Endothelial cell of umbilical vein (primary cell): ENCODE measurements around the gene LGALS8. TPM values are rescaled to one million over a fixed set of nuclear protein-coding genes. Genes with fewer than 3 reads are reported as not detected.

Source experiments
- BruUV-seq: library from RNA; stranded (reverse); fragments of 400-500 nt; replicated peaks from 2 replicates; lab custom pipeline; 2021; lab: Mats Ljungman, UMichigan
- CTCF ChIA-PET: fragments of 300-600, 350-600 bp; sonication (Branson Sonifier 250); formaldehyde crosslinking; loops from one replicate; lab custom pipeline; 2021; ENCODE audit warnings: antibody characterized with exemption, inconsistent platforms; lab: Charles Lee
- POLR2A ChIA-PET: fragments of 300-600, 350-600 bp; sonication (Branson Sonifier 250); formaldehyde crosslinking; loops from one replicate; lab custom pipeline; 2021; ENCODE audit warnings: antibody characterized with exemption, inconsistent platforms; lab: Charles Lee
- DNase-seq: peaks from one replicate; pipeline ENCODE4 v3.0.0-alpha.2; 2011; ENCODE audit warnings: low read depth, low spot score
- FAIRE-seq: peaks from 2 replicates; lab custom pipeline; 2011; peaks lifted over from hg19 to GRCh38; lab: Jason Lieb, UNC
- H2AFZ ChIP-seq: 2 replicates; pipeline ENCODE4 v1.6.0; 2012; ENCODE audit warnings: low read depth, low read length, control low read depth, inconsistent platforms
- H3K27ac ChIP-seq: 2 replicates; pipeline ENCODE4 v1.5.1; 2011; ENCODE audit warnings: low read depth, mild to moderate bottlenecking, control low read depth, low read length, moderate library complexity; ENCODE audit not compliant: insufficient read depth
- H3K27me3 ChIP-seq, 2 experiments: 2 replicates each; pipeline versions ENCODE4 v1.6.0 to v1.6.1; 2011; ENCODE audit warnings: low read length in 2 of 2, mixed read lengths in 1 of 2; ENCODE audit not compliant: control insufficient read depth in 2 of 2, insufficient read depth in 2 of 2
- H3K36me3 ChIP-seq, 2 experiments: 2 replicates in 1 of 2; 3 replicates in 1 of 2; pipeline ENCODE4 v1.5.1; 2011; ENCODE audit warnings: low read length in 2 of 2, mild to moderate bottlenecking in 1 of 2, moderate library complexity in 1 of 2; ENCODE audit not compliant: control insufficient read depth in 2 of 2, insufficient read depth in 2 of 2; ENCODE audit errors: extremely low read depth in 1 of 2
- H3K4me1 ChIP-seq: 3 replicates; pipeline ENCODE4 v1.5.1; 2011; ENCODE audit warnings: mild to moderate bottlenecking, low read length; ENCODE audit not compliant: control insufficient read depth, insufficient read depth; ENCODE audit errors: extremely low read depth
- H3K4me2 ChIP-seq: 2 replicates; pipeline ENCODE4 v1.6.1; 2011; ENCODE audit warnings: low read length, control low read depth, mixed read lengths; ENCODE audit not compliant: insufficient read depth
- H3K4me3 ChIP-seq, 3 experiments: fragments of 200-600 bp in 1 of 3; sonication (generic), shearing (Covaris generic) in 1 of 3; replicated peaks in 1 of 3; 2 replicates each; pipeline ENCODE4 v1.5.1; 2011 to 2016; ENCODE audit warnings: control low read depth in 3 of 3, low read length in 3 of 3, mild to moderate bottlenecking in 2 of 3, inconsistent platforms in 1 of 3, low read depth in 1 of 3, moderate library complexity in 1 of 3; ENCODE audit not compliant: insufficient read depth in 1 of 3
- H3K79me2 ChIP-seq: 2 replicates; pipeline ENCODE4 v1.6.0; 2012; ENCODE audit warnings: low read length, inconsistent platforms; ENCODE audit not compliant: control insufficient read depth, insufficient read depth
- H3K9ac ChIP-seq: replicated peaks from 2 replicates; pipeline ENCODE3; 2011; ENCODE audit warnings: low read length, control low read depth; ENCODE audit not compliant: insufficient read depth; ENCODE audit errors: extremely low read depth
- H3K9me1 ChIP-seq: replicated peaks from 3 replicates; pipeline ENCODE4 v1.6.0; 2011; ENCODE audit warnings: mild to moderate bottlenecking, low read length; ENCODE audit not compliant: control insufficient read depth, insufficient read depth; ENCODE audit errors: extremely low read depth
- H3K9me3 ChIP-seq: replicated peaks from 2 replicates; pipeline ENCODE4 v1.5.1; 2012; ENCODE audit warnings: low read length, inconsistent platforms; ENCODE audit not compliant: control insufficient read depth, insufficient read depth
- H4K20me1 ChIP-seq: replicated peaks from 2 replicates; pipeline ENCODE3; 2011; ENCODE audit warnings: mild to moderate bottlenecking, low read length; ENCODE audit not compliant: control insufficient read depth, insufficient read depth; ENCODE audit errors: extremely low read depth
- FOS ChIP-seq: IDR thresholded peaks from 2 replicates; pipeline ENCODE4 v1.6.1; 2011; ENCODE audit warnings: mild to moderate bottlenecking, low read length, moderate library complexity, borderline replicate concordance; ENCODE audit not compliant: insufficient read depth
- POLR2A ChIP-seq: IDR thresholded peaks from 2 replicates; pipeline ENCODE4 v1.6.1; 2012; ENCODE audit warnings: low read depth, mild to moderate bottlenecking, control low read depth, low read length
- dilution Hi-C: fragments of 300-500 bp; cut with MboI; formaldehyde crosslinking; loops from one replicate; pipeline ENCODE4 v1.15.0; 2019; ENCODE audit warnings: low sequenced_read_pairs; ENCODE audit not compliant: extremely low pct_ligation_motif_present
- intact Hi-C: fragments of 100-400 bp; cut with micrococcal nuclease; formaldehyde crosslinking; loops from one replicate; pipeline ENCODE4 v1.10.0; 2022
- polyA plus RNA-seq, 4 experiments: library from polyadenylated mRNA; depleted of rRNA in 3 of 4; stranded (reverse) in 3 of 4; unstranded in 1 of 4; fragments of >200 nt; gene quantifications; 2 replicates each; pipeline versions ENCODE4 v1.2.1 to v1.2.3, GENCODE V29; 2011 to 2012; ENCODE audit warnings: missing spikeins in 1 of 4
- total RNA-seq: library from RNA; stranded (reverse); gene quantifications from 2 replicates; pipeline ENCODE4 v1.2.3, GENCODE V29; 2021
- TF ChIP-seq, protein P1 (sequence below), 2 donors: IDR thresholded peaks; 1 replicate in 1 of 2; 2 replicates in 1 of 2; pipeline ENCODE4 v1.5.1; 2011; ENCODE audit warnings: low read length in 2 of 2, mild to moderate bottlenecking in 2 of 2, moderate library complexity in 2 of 2, control low read depth in 1 of 2, inconsistent platforms in 1 of 2, low read depth in 1 of 2; ENCODE audit not compliant: insufficient read depth in 1 of 2; ENCODE audit errors: extremely low read depth in 1 of 2

The LGALS8 gene
- total and polyA plus RNA-seq, 2 donors (not counting 3 experiments of a cell fraction or from before 2014, with no cell fraction given): 45.6 to 49.9 TPM

DNA sequence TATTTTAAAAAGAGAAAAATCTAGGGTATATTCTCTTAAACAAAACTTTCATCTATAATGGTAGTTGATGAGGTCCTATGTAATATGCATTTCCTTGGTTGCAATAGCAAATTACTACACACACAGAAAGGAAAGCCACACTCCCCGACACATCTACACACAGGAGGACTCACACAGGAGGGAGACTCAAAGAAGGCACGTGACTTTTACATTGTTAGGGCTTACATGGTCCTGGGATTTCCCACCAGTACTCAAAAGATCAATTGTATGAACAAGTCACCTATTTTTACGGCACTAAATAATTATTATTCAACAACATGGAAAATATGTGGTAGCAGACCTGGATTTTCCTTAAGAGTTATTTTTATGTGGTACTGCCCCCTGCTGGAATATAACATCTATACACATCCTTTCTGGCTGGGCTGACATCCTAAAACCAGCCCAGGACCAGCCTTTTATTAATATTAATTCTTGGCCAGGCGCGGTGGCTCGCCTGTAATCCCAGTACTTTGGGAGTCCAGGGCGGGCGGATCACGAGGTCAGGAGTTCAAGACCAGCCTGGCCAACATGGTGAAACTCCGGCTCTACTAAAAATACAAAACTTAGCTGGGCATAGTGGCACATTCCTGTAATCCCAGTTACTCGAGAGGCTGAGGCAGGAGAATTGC is 33.9 kb upstream of the LGALS8 start:
- Histone ChIP-seq H2AFZ (no peak overlapping the region), H3K4me3 (no peak overlapping the region), H3K4me1 (no peaks in the 10 kb centered on the region), H3K4me2 (no peak overlapping the region), H3K9me3 (no peaks in the 10 kb centered on the region), H3K27me3 (no peaks in the 10 kb centered on the region), H3K9ac (no peak overlapping the region), H4K20me1 (no peaks in the 10 kb centered on the region), H3K9me1 (no peaks in the 10 kb centered on the region), H3K36me3 (no peaks in the 10 kb centered on the region), H3K27ac (no peak overlapping the region), H3K79me2 (no peaks in the 10 kb centered on the region)
- DNase-seq (peak; percentile 37), FAIRE-seq (peak; percentile 63)
- BruUV-seq: no TSS peak
- POLR2A ChIA-PET: no interaction called here
- CTCF ChIA-PET: interaction anchor here (1.1 to 2.5 kb wide), 6 partner anchors 13 to 386 kb away, joined by 3 to 9 read pairs (median 6); no protein-coding TSS in a partner anchor
- intact Hi-C loops: loop anchor here (1.0 to 2.0 kb wide), 5 partner anchors 13 to 387 kb away; partner anchors contain the start of gene LGALS8
- no peak for TF ChIP-seq POLR2A
- TF ChIP-seq, protein P1, sequence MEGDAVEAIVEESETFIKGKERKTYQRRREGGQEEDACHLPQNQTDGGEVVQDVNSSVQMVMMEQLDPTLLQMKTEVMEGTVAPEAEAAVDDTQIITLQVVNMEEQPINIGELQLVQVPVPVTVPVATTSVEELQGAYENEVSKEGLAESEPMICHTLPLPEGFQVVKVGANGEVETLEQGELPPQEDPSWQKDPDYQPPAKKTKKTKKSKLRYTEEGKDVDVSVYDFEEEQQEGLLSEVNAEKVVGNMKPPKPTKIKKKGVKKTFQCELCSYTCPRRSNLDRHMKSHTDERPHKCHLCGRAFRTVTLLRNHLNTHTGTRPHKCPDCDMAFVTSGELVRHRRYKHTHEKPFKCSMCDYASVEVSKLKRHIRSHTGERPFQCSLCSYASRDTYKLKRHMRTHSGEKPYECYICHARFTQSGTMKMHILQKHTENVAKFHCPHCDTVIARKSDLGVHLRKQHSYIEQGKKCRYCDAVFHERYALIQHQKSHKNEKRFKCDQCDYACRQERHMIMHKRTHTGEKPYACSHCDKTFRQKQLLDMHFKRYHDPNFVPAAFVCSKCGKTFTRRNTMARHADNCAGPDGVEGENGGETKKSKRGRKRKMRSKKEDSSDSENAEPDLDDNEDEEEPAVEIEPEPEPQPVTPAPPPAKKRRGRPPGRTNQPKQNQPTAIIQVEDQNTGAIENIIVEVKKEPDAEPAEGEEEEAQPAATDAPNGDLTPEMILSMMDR (IDR thresholded peaks at IDR 0.05; ENCODE audit: extremely low read depth in 1 of 2, insufficient read depth in 1 of 2, low read depth in 1 of 2, low read length in 2 of 2): peak; percentile 33 to 46
- dilution Hi-C loops: no loop called here

DNA sequence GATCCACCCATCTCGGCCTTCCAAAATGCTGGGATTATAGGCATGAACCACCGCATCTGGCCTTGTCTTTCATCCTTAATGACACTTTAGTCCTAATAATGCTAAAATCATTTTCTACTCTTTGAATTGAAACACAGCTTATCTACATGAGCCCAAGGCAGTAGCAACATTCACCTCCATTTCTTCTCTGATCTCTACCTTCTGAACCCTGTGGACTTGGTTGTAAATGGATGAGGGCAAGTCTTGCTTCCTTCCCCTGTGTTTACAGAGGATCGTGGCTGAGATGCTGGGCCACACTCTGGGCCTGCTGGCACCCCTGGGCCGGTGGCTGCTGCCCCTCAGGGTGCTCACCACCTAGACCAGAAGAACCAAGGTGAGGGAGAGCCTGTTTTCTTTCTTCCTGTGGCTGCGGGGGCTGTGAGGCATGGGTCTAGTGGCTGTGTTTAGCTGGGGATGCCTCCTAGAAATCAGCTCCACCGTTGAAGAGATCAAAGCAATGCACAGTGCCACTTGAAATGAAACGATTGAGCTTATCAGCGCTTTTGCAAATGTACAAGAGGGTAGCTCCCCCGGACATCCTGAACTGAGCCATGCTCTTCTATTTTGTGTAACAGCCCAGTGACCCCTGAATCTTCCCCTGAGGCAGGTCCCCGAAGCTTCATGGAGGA is 32.2 kb upstream of the LGALS8 start:
- POLR2A ChIA-PET: interaction anchor here (0.6 kb wide), 1 partner anchor 645 kb away, joined by 3 read pairs; no protein-coding TSS in a partner anchor
- TF ChIP-seq FOS: no peak
- no peak for TF ChIP-seq POLR2A
- Histone ChIP-seq H3K27ac (no peak overlapping the region), H3K9ac (no peak overlapping the region), H3K27me3 (no peaks in the 10 kb centered on the region), H3K36me3 (no peaks in the 10 kb centered on the region), H3K9me3 (no peaks in the 10 kb centered on the region), H3K4me2 (no peak overlapping the region), H2AFZ (no peak overlapping the region), H4K20me1 (no peaks in the 10 kb centered on the region), H3K4me1 (no peaks in the 10 kb centered on the region), H3K4me3 (no peak overlapping the region), H3K9me1 (no peaks in the 10 kb centered on the region), H3K79me2 (no peaks in the 10 kb centered on the region)
- CTCF ChIA-PET: interaction anchor here (1.0 to 2.5 kb wide), 5 partner anchors 9 to 383 kb away, joined by 3 to 9 read pairs (median 5); no protein-coding TSS in a partner anchor
- DNase-seq: no peak
- intact Hi-C loops (loop anchor here (2.0 kb wide), 2 partner anchors 31 to 39 kb away; partner anchors contain the start of gene LGALS8), dilution Hi-C loops (no loop called here)
- BruUV-seq: no TSS peak
- no peak for FAIRE-seq
